Stomach (tissue), 4 donors: Measurements from ENCODE around the gene SF3A2.

ENCODE experiments used
- CTCF ChIP-seq, 7 experiments: fragments of 450-650 bp in 4 of 7; fragments of 200-600 bp in 3 of 7; sonication (generic) in 3 of 7; IDR thresholded peaks; one replicate each; pipeline ENCODE4 v1.5.1; 2016 to 2019; ENCODE audit warnings: antibody characterized with exemption in 7 of 7, control low read depth in 2 of 7, mild to moderate bottlenecking in 1 of 7
- EP300 ChIP-seq: sonication (generic); formaldehyde crosslinking; IDR thresholded peaks from one replicate; pipeline ENCODE4 v1.6.1; 2017; ENCODE audit warnings: antibody characterized with exemption
- POLR2A ChIP-seq, 4 donors: fragments of 450-650 bp; IDR thresholded peaks; one replicate each; pipeline ENCODE4 v1.6.1; 2016; ENCODE audit warnings: antibody characterized with exemption in 4 of 4, control low read depth in 2 of 4, mild to moderate bottlenecking in 1 of 4, moderate library complexity in 1 of 4

DNA sequence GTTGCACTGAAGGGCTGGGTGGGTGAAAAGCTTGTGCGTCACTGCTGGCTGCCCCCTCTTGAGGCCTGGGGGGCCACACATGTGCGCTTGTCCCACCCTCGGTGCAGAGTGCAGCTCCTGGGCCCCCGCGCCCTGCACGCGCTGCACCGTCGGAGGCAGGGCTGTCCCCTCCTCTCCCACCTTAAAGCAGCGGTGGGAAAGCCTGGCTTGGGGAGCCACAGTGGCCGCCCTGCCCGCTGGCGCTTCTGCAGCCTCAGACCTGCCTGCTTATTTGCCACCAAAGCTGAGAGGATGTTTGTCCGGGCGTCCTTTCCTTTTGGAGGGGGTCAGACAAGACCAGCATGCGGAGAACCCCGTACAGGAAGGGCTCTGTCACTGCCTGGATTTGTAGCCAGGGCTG, 27.2 kb upstream of the SF3A2 start:
- TF ChIP-seq POLR2A (IDR thresholded peaks at IDR 0.05): no peak
- TF ChIP-seq CTCF (IDR thresholded peaks at IDR 0.05): no peak
- TF ChIP-seq EP300: no peak
